GM23338 (cell line): Measurements from ENCODE around the gene COX4I2. TPM values are rescaled to one million over a fixed set of nuclear protein-coding genes. Genes with fewer than 3 reads are reported as not detected.

Source experiments
- ATAC-seq: fragments of 200-7000 bp; cut with Tn5 transposase; 3 replicates; pipeline ENCODE4 v1.9.1; 2020
- DNase-seq: peaks from one replicate; pipeline ENCODE4 v3.0.0-alpha.2; 2015; ENCODE audit warnings: low spot score
- H2AFZ ChIP-seq: fragments of 200-600 bp; sonication (generic); 2 replicates; pipeline ENCODE4 v1.8.0; 2016; ENCODE audit warnings: antibody characterized with exemption, mild to moderate bottlenecking, moderate library complexity
- H3F3A ChIP-seq: fragments of 200-600 bp; sonication (generic); replicated peaks from 2 replicates; pipeline ENCODE4 v1.8.0; 2017; ENCODE audit warnings: antibody characterized with exemption, mixed run types, low read depth
- H3K27ac ChIP-seq: fragments of 200-600 bp; sonication (generic); 2 replicates; pipeline ENCODE4 v1.6.1; 2016; ENCODE audit warnings: low read depth
- H3K27me3 ChIP-seq: fragments of 200-600 bp; sonication (generic); 2 replicates; pipeline ENCODE4 v1.8.0; 2016; ENCODE audit warnings: mild to moderate bottlenecking, mixed run types, moderate library complexity; ENCODE audit not compliant: insufficient read depth
- H3K36me3 ChIP-seq: fragments of 200-600 bp; sonication (generic); 2 replicates; pipeline ENCODE4 v1.8.0; 2016; ENCODE audit warnings: mild to moderate bottlenecking; ENCODE audit not compliant: insufficient read depth
- H3K4me1 ChIP-seq: fragments of 200-600 bp; sonication (generic); 2 replicates; pipeline ENCODE4 v1.8.0; 2016; ENCODE audit warnings: mild to moderate bottlenecking, moderate library complexity; ENCODE audit not compliant: insufficient read depth
- H3K4me2 ChIP-seq: fragments of 200-600 bp; sonication (generic); 2 replicates; pipeline ENCODE4 v1.7.1; 2017; ENCODE audit warnings: mixed run types
- H3K4me3 ChIP-seq: fragments of 200-600 bp; sonication (generic); 2 replicates; pipeline ENCODE4 v1.6.1; 2016; ENCODE audit warnings: mixed run types
- H3K79me2 ChIP-seq: fragments of 200-600 bp; sonication (generic); replicated peaks from 2 replicates; pipeline ENCODE4 v1.8.0; 2017; ENCODE audit warnings: mild to moderate bottlenecking; ENCODE audit not compliant: insufficient read depth
- H3K9me2 ChIP-seq: fragments of 200-600 bp; sonication (generic); 2 replicates; pipeline ENCODE4 v1.8.0; 2017; ENCODE audit not compliant: insufficient read depth
- H4K20me1 ChIP-seq: fragments of 200-600 bp; sonication (generic); replicated peaks from 2 replicates; pipeline ENCODE4 v1.8.0; 2017; ENCODE audit warnings: mild to moderate bottlenecking; ENCODE audit not compliant: insufficient read depth
- H3K27ac Mint-ChIP-seq: 2 replicates; pipeline ENCODE4 v1.8.0; 2020; ENCODE audit warnings: inconsistent platforms, mild to moderate bottlenecking, moderate library complexity, mixed read lengths
- H3K27me3 Mint-ChIP-seq: 3 replicates; pipeline ENCODE4 v1.8.0; 2022; ENCODE audit warnings: low read depth, mild to moderate bottlenecking, moderate library complexity, mixed read lengths, inconsistent platforms; ENCODE audit not compliant: insufficient read depth, poor library complexity
- H3K36me3 Mint-ChIP-seq: 3 replicates; pipeline ENCODE4 v1.8.0; 2021; ENCODE audit warnings: low read depth, mild to moderate bottlenecking, inconsistent platforms, moderate library complexity, mixed read lengths
- H3K4me1 Mint-ChIP-seq: 3 replicates; pipeline ENCODE4 v1.8.0; 2020; ENCODE audit warnings: mild to moderate bottlenecking, inconsistent platforms, mixed read lengths
- H3K4me3 Mint-ChIP-seq: 3 replicates; pipeline ENCODE4 v1.8.0; 2021; ENCODE audit warnings: moderate library complexity, mild to moderate bottlenecking, inconsistent platforms, mixed read lengths
- H3K9me3 Mint-ChIP-seq: 3 replicates; pipeline ENCODE4 v1.8.0; 2020; ENCODE audit warnings: moderate library complexity, mild to moderate bottlenecking, inconsistent platforms, mixed read lengths
- CREB1 ChIP-seq: fragments of 250-450 bp; sonication (Bioruptor Pico); IDR thresholded peaks from 2 replicates; pipeline ENCODE4 v1.5.0; 2020; ENCODE audit warnings: low read depth, mild to moderate bottlenecking, moderate library complexity
- CTCF ChIP-seq, 2 experiments: fragments of 200-600 bp in 1 of 2; sonication (generic) in 1 of 2; conservative IDR thresholded peaks; 2 replicates each; pipeline versions ENCODE4 v1.5.1 to v1.6.1; 2016 to 2017; ENCODE audit warnings: antibody characterized with exemption in 2 of 2, low read depth in 2 of 2, mild to moderate bottlenecking in 2 of 2, moderate library complexity in 1 of 2
- ETS1 ChIP-seq: IDR thresholded peaks from 2 replicates; pipeline ENCODE4 v1.6.1; 2016; ENCODE audit warnings: antibody characterized with exemption
- EZH2 ChIP-seq: fragments of 200-600 bp; sonication (generic); IDR thresholded peaks from one replicate; pipeline ENCODE4 v1.8.0; 2017; ENCODE audit warnings: antibody characterized with exemption, mild to moderate bottlenecking, low read depth; ENCODE audit not compliant: unreplicated experiment
- EZH2phosphoT487 ChIP-seq: fragments of 200-600 bp; sonication (generic); IDR thresholded peaks from one replicate; pipeline ENCODE4 v1.8.1; 2018; ENCODE audit warnings: antibody characterized with exemption; ENCODE audit not compliant: unreplicated experiment
- JUNB ChIP-seq: IDR thresholded peaks from one replicate; pipeline ENCODE4 v1.6.1; 2016; ENCODE audit warnings: antibody characterized with exemption; ENCODE audit not compliant: unreplicated experiment
- NANOG ChIP-seq: IDR thresholded peaks from 2 replicates; pipeline ENCODE4 v1.6.1; 2016; ENCODE audit warnings: antibody characterized with exemption, borderline replicate concordance
- POLR2AphosphoS5 ChIP-seq: IDR thresholded peaks from 2 replicates; pipeline ENCODE4 v1.6.1; 2016; ENCODE audit warnings: antibody characterized with exemption, low read depth
- REST ChIP-seq: IDR thresholded peaks from one replicate; pipeline ENCODE4 v1.6.1; 2018; ENCODE audit warnings: antibody characterized with exemption; ENCODE audit not compliant: unreplicated experiment
- STAT1 ChIP-seq: IDR thresholded peaks from one replicate; pipeline ENCODE4 v1.6.1; 2016; ENCODE audit warnings: antibody characterized with exemption; ENCODE audit not compliant: unreplicated experiment
- ZNF114 ChIP-seq: fragments of 250-450 bp; sonication (Bioruptor Pico); IDR thresholded peaks from 2 replicates; pipeline ENCODE4 v1.5.0; 2020; ENCODE audit warnings: mild to moderate bottlenecking, moderate library complexity
- ZNF331 ChIP-seq: fragments of 250-450 bp; sonication (Bioruptor Pico); IDR thresholded peaks from 2 replicates; pipeline ENCODE4 v1.5.0; 2020; ENCODE audit warnings: low read depth, mild to moderate bottlenecking, moderate library complexity
- ZNF462 ChIP-seq: fragments of 250-450 bp; sonication (Bioruptor Pico); IDR thresholded peaks from 2 replicates; pipeline ENCODE4 v1.5.0; 2020; ENCODE audit warnings: mild to moderate bottlenecking, moderate library complexity
- polyA plus RNA-seq: library from polyadenylated mRNA; unstranded; fragments of >200 nt; fragmentation: Nextera tagmentation; extraction: Ambion mirVana; gene quantifications from 2 replicates; pipeline ENCODE4 v1.2.1, GENCODE V29; 2016
- total RNA-seq: library from RNA; depleted of rRNA; stranded (reverse); fragments of >200 nt; shearing (Covaris generic); gene quantifications from 2 replicates; pipeline ENCODE4 v1.2.3, GENCODE V29; 2014

COX4I2 gene
- total and polyA plus RNA-seq, 2 experiments from 2014 or later, result 0.63 TPM; not detected in 1

- Histone ChIP-seq H3K36me3 (0 out of 2 replicates have a peak, but pooled peaks cover 12% of the 10 kb centered on the region), H3K4me3 (no peak overlapping the region), H3K4me2 (no peak overlapping the region), H2AFZ (no peak overlapping the region), H3K9me2 (no peaks in the 10 kb centered on the region; the same call in 1 of the 2 replicates), H3K27ac (peak overlapping the region; percentile 37), H4K20me1 (peaks cover 21% of the 10 kb centered on the region), H3K27me3 (no peaks in the 10 kb centered on the region), H3K79me2 (peaks cover 50% of the 10 kb centered on the region), H3K4me1 (peaks cover 17% of the 10 kb centered on the region), H3F3A (peaks cover 28% of the 10 kb centered on the region)
- Mint-ChIP-seq H3K27me3 (peaks cover 5% of the 10 kb centered on the region), H3K36me3 (peaks cover 10% of the 10 kb centered on the region), H3K27ac (no peak overlapping the region; the same call in 1 of the 2 replicates), H3K4me1 (peaks cover 22% of the 10 kb centered on the region), H3K4me3 (no peak overlapping the region), H3K9me3 (no peaks in the 10 kb centered on the region)
- ATAC-seq (no peak), DNase-seq (no peak)
- TF ChIP-seq ZNF331 (no peak), CTCF (conservative IDR thresholded peaks at IDR 0.05; ENCODE audit: low read depth in 2 of 2) (no peak), EZH2phosphoT487 (no peak), JUNB (no peak), REST (no peak), STAT1 (no peak), ETS1 (no peak), ZNF462 (CRISPR knock-in tag) (no peak), POLR2AphosphoS5 (no peak; the same call in 1 of the 2 replicates), CREB1 (CRISPR knock-in tag) (no peak), EZH2 (no peak), NANOG (no peak), ZNF114 (CRISPR knock-in tag) (no peak)
These were observed 37.4 kb downstream of the COX4I2 start for GRCh38 chr20:31674895-31675827.
